ENCODE results near the gene SAPCD2. TPM values are rescaled to one million over a fixed set of nuclear protein-coding genes. Genes with fewer than 3 reads are reported as not detected.
A peak's percentile ranks its signal among the peaks of the same experiment; 100 is the strongest.

The SAPCD2 gene
- total RNA-seq, 2 experiments from 2014 or later, result 56.8 to 57.0 TPM

- H3K36me3 Mint-ChIP-seq (ENCODE audit: low read depth), result peaks cover 39% of the 10 kb centered on the region
- H3K27me3 Mint-ChIP-seq (ENCODE audit: low read depth), result no peaks in the 10 kb centered on the region
- H3K4me3 Mint-ChIP-seq, result peak within 1 kb of the TSS; percentile 90
- peak within 1 kb of the TSS; percentile 94 for H3K27ac Mint-ChIP-seq
- ATAC-seq (peak; percentile 89), DNase-seq (peak; percentile 100)
- H3K9me3 Mint-ChIP-seq (ENCODE audit: insufficient read depth), result no peaks in the 10 kb centered on the region
- CTCF ChIA-PET, result interaction anchor here (0.6 to 5.0 kb wide), 14 partner anchors 9 to 153 kb away, joined by 3 to 67 read pairs (median 4); partner anchors contain the start of genes NPDC1, SAPCD2 and UAP1L1
- H3K4me1 Mint-ChIP-seq (ENCODE audit: low read depth), result peaks cover 39% of the 10 kb centered on the region
- POLR2A ChIA-PET, result interaction anchor here (0.8 to 3.3 kb wide), 18 partner anchors 9 to 280 kb away, joined by 3 to 49 read pairs (median 6); partner anchors contain the start of genes CYSRT1, NELFB, RNF208 and RNF224
Observed at GRCh38 chr9:137086531-137087408, 16.4 kb upstream of the SAPCD2 start, which contains the start of gene MAN1B1. Gene MAN1B1 (plus strand): TSS chr9:137086985. CDS start chr9:137087000, 15 bp downstream.

- peaks cover 40% of the 10 kb centered on the region for H3K36me3 Mint-ChIP-seq (ENCODE audit: low read depth)
- DNase-seq (peak; percentile 50), ATAC-seq (peak; percentile 9)
- H3K9me3 Mint-ChIP-seq (ENCODE audit: insufficient read depth), result no peaks in the 10 kb centered on the region
- ChIA-PET POLR2A (interaction anchor here (0.8 to 3.3 kb wide), 14 partner anchors 9 to 280 kb away, joined by 3 to 49 read pairs (median 8); partner anchors contain the start of genes CYSRT1, NELFB, SAPCD2 and TUBB4B), CTCF (interaction anchor here (0.9 to 5.0 kb wide), 12 partner anchors 8 to 151 kb away, joined by 3 to 67 read pairs (median 4); partner anchors contain the start of genes NPDC1, SAPCD2 and UAP1L1)
- no peaks in the 10 kb centered on the region for H3K27me3 Mint-ChIP-seq (ENCODE audit: low read depth)
- peak overlapping the region; percentile 91 for H3K27ac Mint-ChIP-seq
- peaks cover 39% of the 10 kb centered on the region for H3K4me1 Mint-ChIP-seq (ENCODE audit: low read depth)
- peak overlapping the region; percentile 82 for H3K4me3 Mint-ChIP-seq
Observed at GRCh38 chr9:137085920-137086530, 15.7 kb upstream of the SAPCD2 start.

DNA sequence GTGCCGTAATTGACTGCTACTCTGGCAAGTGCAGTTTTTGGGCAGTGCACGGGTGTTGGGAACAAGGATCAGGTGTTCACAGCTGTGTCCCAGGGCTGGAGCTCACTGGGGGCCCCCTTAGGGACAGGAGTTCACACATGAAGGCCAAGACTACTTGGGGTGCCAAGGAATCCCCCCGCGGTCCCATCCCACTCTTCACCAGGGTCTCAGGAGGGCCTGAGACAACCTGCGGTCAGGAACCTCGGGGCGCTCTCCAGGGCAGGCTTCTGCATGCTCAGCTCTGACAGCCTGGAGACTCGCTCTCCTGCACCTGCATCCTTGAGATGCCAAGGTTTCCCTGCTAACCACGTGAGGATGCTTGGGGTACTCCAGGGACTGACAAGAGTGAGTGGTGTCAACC, 14.2 kb upstream of the SAPCD2 start:
- peaks cover 43% of the 10 kb centered on the region for H3K4me1 Mint-ChIP-seq (ENCODE audit: low read depth)
- H3K36me3 Mint-ChIP-seq (ENCODE audit: low read depth), result peaks cover 40% of the 10 kb centered on the region
- no peaks in the 10 kb centered on the region for H3K9me3 Mint-ChIP-seq (ENCODE audit: insufficient read depth)
- ATAC-seq, result no peak
- POLR2A ChIA-PET, result no interaction called here
- H3K27me3 Mint-ChIP-seq (ENCODE audit: low read depth), result no peaks in the 10 kb centered on the region
- no peak overlapping the region for H3K4me3 Mint-ChIP-seq
- CTCF ChIA-PET, result interaction anchor here (0.6 to 5.0 kb wide), 4 partner anchors 11 to 104 kb away, joined by 3 to 67 read pairs (median 5); partner anchors contain the start of gene SAPCD2
- DNase-seq, result no peak
- no peak overlapping the region for H3K27ac Mint-ChIP-seq

- Mint-ChIP-seq H3K36me3 (ENCODE audit: low read depth) (peaks cover 35% of the 10 kb centered on the region), H3K27me3 (ENCODE audit: low read depth) (no peaks in the 10 kb centered on the region), H3K27ac (peak overlapping the region; percentile 11), H3K4me3 (no peak overlapping the region), H3K9me3 (ENCODE audit: insufficient read depth) (no peaks in the 10 kb centered on the region), H3K4me1 (ENCODE audit: low read depth) (peaks cover 33% of the 10 kb centered on the region)
- ChIA-PET CTCF (interaction anchor here (0.6 to 1.3 kb wide), 3 partner anchors 12 to 15 kb away, joined by 3 to 5 read pairs (median 5); no protein-coding TSS in a partner anchor), POLR2A (interaction anchor here (1.6 kb wide), 1 partner anchor 12 kb away, joined by 3 read pairs; no protein-coding TSS in a partner anchor)
- no peak for DNase-seq
- no peak for ATAC-seq
Observed at GRCh38 chr9:137083394-137084004, 13.1 kb upstream of the SAPCD2 start.

- Mint-ChIP-seq H3K4me1 (ENCODE audit: low read depth) (peaks cover 27% of the 10 kb centered on the region), H3K9me3 (ENCODE audit: insufficient read depth) (no peaks in the 10 kb centered on the region), H3K27me3 (ENCODE audit: low read depth) (no peaks in the 10 kb centered on the region), H3K36me3 (ENCODE audit: low read depth) (peaks cover 39% of the 10 kb centered on the region), H3K27ac (no peak overlapping the region), H3K4me3 (no peak overlapping the region)
- no peak for ATAC-seq
- ChIA-PET POLR2A (interaction anchor here (1.6 kb wide), 1 partner anchor 13 kb away, joined by 3 read pairs; no protein-coding TSS in a partner anchor), CTCF (interaction anchor here (0.6 kb wide), 1 partner anchor 13 kb away, joined by 3 read pairs; no protein-coding TSS in a partner anchor)
- no peak for DNase-seq
Observed at GRCh38 chr9:137082925-137083290, 12.6 kb upstream of the SAPCD2 start.

DNA sequence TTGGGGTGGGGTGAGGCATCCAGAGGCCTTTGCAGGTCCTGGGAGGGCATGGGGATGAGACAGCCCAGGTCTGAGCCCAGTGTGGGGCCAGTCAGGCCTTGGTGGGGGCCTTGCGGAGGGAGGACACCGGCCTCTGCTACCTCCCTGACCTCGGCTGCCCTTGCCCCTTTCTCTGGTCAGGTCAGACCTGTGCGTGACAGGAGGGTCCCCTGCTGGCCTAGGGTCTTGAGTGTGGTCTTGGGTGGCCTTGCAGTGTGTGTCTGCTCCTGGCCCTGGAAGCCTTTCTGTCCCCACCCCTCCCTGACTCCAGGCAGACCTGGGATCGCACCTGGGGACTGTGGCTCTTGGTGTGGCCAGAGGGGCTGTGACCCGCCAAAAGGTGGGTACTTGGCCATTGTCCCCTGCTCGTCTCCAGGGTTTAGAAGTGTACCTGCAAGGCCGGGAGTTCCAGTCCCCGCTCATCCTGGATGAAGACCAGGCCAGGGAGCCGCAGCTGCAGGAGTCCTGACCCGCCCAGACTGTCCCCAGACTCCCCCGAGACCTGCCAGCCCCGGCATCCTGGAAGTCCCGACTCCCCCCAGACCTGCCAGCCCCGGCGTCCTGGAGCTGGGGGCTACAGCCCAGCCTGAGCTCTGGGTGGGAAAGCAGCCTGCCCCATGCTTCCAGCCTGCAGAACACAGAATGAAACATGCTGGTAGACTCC, 12.0 kb upstream of the SAPCD2 start:
- Mint-ChIP-seq H3K4me1 (ENCODE audit: low read depth) (peaks cover 22% of the 10 kb centered on the region), H3K4me3 (no peak overlapping the region), H3K9me3 (ENCODE audit: insufficient read depth) (no peaks in the 10 kb centered on the region), H3K27me3 (ENCODE audit: low read depth) (no peaks in the 10 kb centered on the region), H3K36me3 (ENCODE audit: low read depth) (peaks cover 39% of the 10 kb centered on the region), H3K27ac (no peak overlapping the region)
- CTCF ChIA-PET, result interaction anchor here (0.6 to 1.3 kb wide), 2 partner anchors 13 kb away, joined by 3 to 4 read pairs; partner anchors contain the start of gene SAPCD2
- POLR2A ChIA-PET, result interaction anchor here (1.6 kb wide), 1 partner anchor 13 kb away, joined by 3 read pairs; no protein-coding TSS in a partner anchor
- no peak for DNase-seq
- no peak for ATAC-seq

- Mint-ChIP-seq H3K4me1 (ENCODE audit: low read depth) (peaks cover 25% of the 10 kb centered on the region), H3K9me3 (ENCODE audit: insufficient read depth) (no peaks in the 10 kb centered on the region), H3K27me3 (ENCODE audit: low read depth) (no peaks in the 10 kb centered on the region), H3K27ac (no peak overlapping the region), H3K36me3 (ENCODE audit: low read depth) (peaks cover 39% of the 10 kb centered on the region), H3K4me3 (peak overlapping the region; percentile 32)
- CTCF ChIA-PET, result interaction anchor here (0.7 to 1.3 kb wide), 3 partner anchors 11 to 33 kb away, joined by 3 to 4 read pairs (median 3); partner anchors contain the start of gene SAPCD2
- no peak for DNase-seq
- no peak for ATAC-seq
- POLR2A ChIA-PET, result no interaction called here
Observed at GRCh38 chr9:137080260-137081122, 10.1 kb upstream of the SAPCD2 start.

DNA sequence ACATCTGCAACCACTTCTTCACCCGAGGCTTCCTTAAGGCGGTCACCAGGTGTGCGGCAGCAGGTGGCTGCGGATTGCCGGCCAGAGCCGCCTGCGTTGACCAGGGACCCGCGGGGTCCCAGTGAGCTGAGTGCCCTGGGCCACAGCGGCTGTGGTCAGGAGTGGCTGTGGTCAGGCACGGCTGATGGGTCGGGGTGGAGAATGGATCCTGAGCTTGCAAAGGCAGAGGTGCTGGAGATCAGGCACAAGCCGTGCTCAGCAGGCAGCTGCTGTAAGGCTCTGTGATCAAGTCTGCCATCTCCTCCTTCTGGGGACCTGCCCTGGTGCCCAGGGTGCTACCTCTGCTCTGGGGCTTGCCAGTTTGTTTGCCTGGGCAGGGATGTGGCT, 9.0 kb upstream of the SAPCD2 start:
- Mint-ChIP-seq H3K4me3 (peak overlapping the region; percentile 32), H3K4me1 (ENCODE audit: low read depth) (peaks cover 17% of the 10 kb centered on the region), H3K9me3 (ENCODE audit: insufficient read depth) (no peaks in the 10 kb centered on the region), H3K27ac (peak overlapping the region; percentile 15), H3K36me3 (ENCODE audit: low read depth) (peaks cover 36% of the 10 kb centered on the region), H3K27me3 (ENCODE audit: low read depth) (no peaks in the 10 kb centered on the region)
- no peak for ATAC-seq
- ChIA-PET POLR2A (no interaction called here), CTCF (interaction anchor here (1.3 to 1.5 kb wide), 2 partner anchors 11 to 32 kb away, joined by 3 to 5 read pairs; no protein-coding TSS in a partner anchor)
- no peak for DNase-seq

GRCh38 chr9:137078701-137079400, 8.5 kb upstream of the SAPCD2 start:
- H3K9me3 Mint-ChIP-seq (ENCODE audit: insufficient read depth), result no peaks in the 10 kb centered on the region
- no peak overlapping the region for H3K27ac Mint-ChIP-seq
- DNase-seq (no peak), ATAC-seq (no peak)
- ChIA-PET POLR2A (no interaction called here), CTCF (interaction anchor here (1.5 to 1.7 kb wide), 2 partner anchors 11 to 15 kb away, joined by 5 read pairs; no protein-coding TSS in a partner anchor)
- peak overlapping the region; percentile 79 for H3K4me3 Mint-ChIP-seq
- H3K4me1 Mint-ChIP-seq (ENCODE audit: low read depth), result peaks cover 17% of the 10 kb centered on the region
- no peaks in the 10 kb centered on the region for H3K27me3 Mint-ChIP-seq (ENCODE audit: low read depth)
- peaks cover 35% of the 10 kb centered on the region for H3K36me3 Mint-ChIP-seq (ENCODE audit: low read depth)
